Esophagus muscularis mucosa (tissue), 4 donors: ENCODE data around the gene MOB2.

Source experiments
- EP300 ChIP-seq: sonication (generic); formaldehyde crosslinking; IDR thresholded peaks from one replicate; pipeline ENCODE4 v1.6.1; 2017; ENCODE audit warnings: antibody characterized with exemption
- POLR2A ChIP-seq: fragments of 450-650 bp; IDR thresholded peaks from one replicate; pipeline ENCODE4 v1.6.1; 2017; ENCODE audit warnings: antibody characterized with exemption, moderate library complexity, mild to moderate bottlenecking, low read depth
- POLR2AphosphoS5 ChIP-seq, 2 donors: sonication (generic); formaldehyde crosslinking; IDR thresholded peaks; one replicate each; pipeline ENCODE4 v1.6.1; 2017; ENCODE audit warnings: antibody characterized with exemption in 2 of 2
- TF ChIP-seq, protein P1 (sequence below), 3 experiments: fragments of 200-600 bp in 2 of 3; fragments of 450-650 bp in 1 of 3; sonication (generic) in 2 of 3; IDR thresholded peaks; one replicate each; pipeline ENCODE4 v1.5.1; 2017 to 2019; ENCODE audit warnings: antibody characterized with exemption in 3 of 3, mild to moderate bottlenecking in 2 of 3, moderate library complexity in 1 of 3

DNA sequence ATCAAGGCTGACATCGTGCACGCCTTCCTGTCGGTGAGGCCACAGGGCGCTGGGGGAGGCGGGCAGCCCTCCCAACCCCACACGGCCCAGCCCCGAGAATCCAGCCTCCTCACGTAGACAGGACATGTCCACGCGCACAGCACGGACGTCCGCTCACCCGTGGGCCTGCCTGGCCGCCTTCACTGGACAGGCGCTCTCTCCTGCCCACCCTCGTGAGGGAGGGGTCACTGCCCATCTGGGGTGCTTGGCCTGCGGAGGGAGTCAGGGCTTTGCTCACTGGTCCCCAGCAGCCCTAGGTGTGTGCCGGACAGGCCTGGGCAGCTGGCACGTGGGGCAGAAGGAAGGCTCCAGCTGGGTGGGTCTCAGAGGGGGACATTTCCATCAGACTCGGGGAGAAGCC is 32.0 kb downstream of the MOB2 start:
- TF ChIP-seq, protein P1, sequence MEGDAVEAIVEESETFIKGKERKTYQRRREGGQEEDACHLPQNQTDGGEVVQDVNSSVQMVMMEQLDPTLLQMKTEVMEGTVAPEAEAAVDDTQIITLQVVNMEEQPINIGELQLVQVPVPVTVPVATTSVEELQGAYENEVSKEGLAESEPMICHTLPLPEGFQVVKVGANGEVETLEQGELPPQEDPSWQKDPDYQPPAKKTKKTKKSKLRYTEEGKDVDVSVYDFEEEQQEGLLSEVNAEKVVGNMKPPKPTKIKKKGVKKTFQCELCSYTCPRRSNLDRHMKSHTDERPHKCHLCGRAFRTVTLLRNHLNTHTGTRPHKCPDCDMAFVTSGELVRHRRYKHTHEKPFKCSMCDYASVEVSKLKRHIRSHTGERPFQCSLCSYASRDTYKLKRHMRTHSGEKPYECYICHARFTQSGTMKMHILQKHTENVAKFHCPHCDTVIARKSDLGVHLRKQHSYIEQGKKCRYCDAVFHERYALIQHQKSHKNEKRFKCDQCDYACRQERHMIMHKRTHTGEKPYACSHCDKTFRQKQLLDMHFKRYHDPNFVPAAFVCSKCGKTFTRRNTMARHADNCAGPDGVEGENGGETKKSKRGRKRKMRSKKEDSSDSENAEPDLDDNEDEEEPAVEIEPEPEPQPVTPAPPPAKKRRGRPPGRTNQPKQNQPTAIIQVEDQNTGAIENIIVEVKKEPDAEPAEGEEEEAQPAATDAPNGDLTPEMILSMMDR (IDR thresholded peaks at IDR 0.05) = no peak
- TF ChIP-seq POLR2AphosphoS5 (IDR thresholded peaks at IDR 0.05) = no peak
- no peak for TF ChIP-seq POLR2A
- no peak for TF ChIP-seq EP300
